Measurements from ENCODE around the gene GPHA2.

GPHA2 gene

GRCh38 chr11:64891215-64891848 lies 44.4 kb downstream of the GPHA2 start:
- no peak for DNase-seq (ENCODE audit: low read depth in 3 of 3)

- DNase-seq (ENCODE audit: low read depth in 3 of 3) = no peak
Measured at GRCh38 chr11:64890522-64890939, 45.2 kb downstream of the GPHA2 start.

GRCh38 chr11:64888729-64889511 lies 46.8 kb downstream of the GPHA2 start:
- DNase-seq (ENCODE audit: low read depth in 3 of 3) = no peak

GRCh38 chr11:64888406-64888728 lies 47.3 kb downstream of the GPHA2 start:
- no peak for DNase-seq (ENCODE audit: low read depth in 3 of 3)

- DNase-seq (ENCODE audit: low read depth in 3 of 3) = peak; percentile 70 to 82 (median 77)
Measured at GRCh38 chr11:64887757-64888405, 47.8 kb downstream of the GPHA2 start.

GRCh38 chr11:64887234-64887756 lies 48.4 kb downstream of the GPHA2 start:
- no peak for DNase-seq (ENCODE audit: low read depth in 3 of 3)

- DNase-seq (ENCODE audit: low read depth in 3 of 3) = no peak
Measured at GRCh38 chr11:64885367-64886286, 50.1 kb downstream of the GPHA2 start.
